Gastrocnemius medialis (tissue), 4 donors: Measurements from ENCODE around the gene NSFL1C.

Experiments
- POLR2A ChIP-seq, 2 donors: fragments of 450-650 bp; IDR thresholded peaks; one replicate each; pipeline ENCODE4 v1.6.1; 2017; ENCODE audit warnings: antibody characterized with exemption in 2 of 2, mild to moderate bottlenecking in 2 of 2, moderate library complexity in 2 of 2
- TF ChIP-seq, protein P1 (sequence below), 5 experiments: fragments of 450-650 bp in 3 of 5; fragments of 200-600 bp in 2 of 5; sonication (generic) in 2 of 5; IDR thresholded peaks in 4 of 5; conservative IDR thresholded peaks in 1 of 5; 1 replicate in 4 of 5; 2 replicates in 1 of 5; pipeline ENCODE4 v1.5.1; 2016 to 2019; ENCODE audit warnings: antibody characterized with exemption in 5 of 5, mild to moderate bottlenecking in 3 of 5, moderate library complexity in 3 of 5

DNA sequence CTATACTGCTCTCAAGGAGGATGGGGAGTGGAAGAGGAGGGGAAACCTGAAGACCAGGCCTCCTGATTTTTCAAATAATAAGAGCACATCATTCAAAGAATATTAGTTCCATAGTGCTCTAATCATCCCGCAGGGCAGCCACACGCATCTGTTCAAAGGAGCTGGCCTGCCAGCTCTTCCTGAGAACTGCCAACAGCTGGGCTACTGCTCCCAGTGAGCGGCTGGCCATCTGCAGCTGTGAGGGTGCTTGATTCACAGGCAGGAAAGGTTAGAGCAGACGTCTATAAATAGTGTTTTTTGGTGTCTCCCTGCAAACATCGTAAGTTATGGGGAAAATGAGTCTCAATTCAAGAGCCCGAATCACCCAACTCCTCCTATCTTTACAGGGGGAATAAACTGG lies 17.3 kb downstream of the NSFL1C start:
- TF ChIP-seq, protein P1, sequence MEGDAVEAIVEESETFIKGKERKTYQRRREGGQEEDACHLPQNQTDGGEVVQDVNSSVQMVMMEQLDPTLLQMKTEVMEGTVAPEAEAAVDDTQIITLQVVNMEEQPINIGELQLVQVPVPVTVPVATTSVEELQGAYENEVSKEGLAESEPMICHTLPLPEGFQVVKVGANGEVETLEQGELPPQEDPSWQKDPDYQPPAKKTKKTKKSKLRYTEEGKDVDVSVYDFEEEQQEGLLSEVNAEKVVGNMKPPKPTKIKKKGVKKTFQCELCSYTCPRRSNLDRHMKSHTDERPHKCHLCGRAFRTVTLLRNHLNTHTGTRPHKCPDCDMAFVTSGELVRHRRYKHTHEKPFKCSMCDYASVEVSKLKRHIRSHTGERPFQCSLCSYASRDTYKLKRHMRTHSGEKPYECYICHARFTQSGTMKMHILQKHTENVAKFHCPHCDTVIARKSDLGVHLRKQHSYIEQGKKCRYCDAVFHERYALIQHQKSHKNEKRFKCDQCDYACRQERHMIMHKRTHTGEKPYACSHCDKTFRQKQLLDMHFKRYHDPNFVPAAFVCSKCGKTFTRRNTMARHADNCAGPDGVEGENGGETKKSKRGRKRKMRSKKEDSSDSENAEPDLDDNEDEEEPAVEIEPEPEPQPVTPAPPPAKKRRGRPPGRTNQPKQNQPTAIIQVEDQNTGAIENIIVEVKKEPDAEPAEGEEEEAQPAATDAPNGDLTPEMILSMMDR (IDR thresholded peaks at IDR 0.05 in 4 of 5, conservative IDR thresholded peaks at IDR 0.05 in 1 of 5) = no peak
- no peak for TF ChIP-seq POLR2A (IDR thresholded peaks at IDR 0.05)
